HG03066 (cell line): ENCODE results near the gene TRMO.
"Not testable (repeated sequence)": the region's sequence is repeated elsewhere in the genome, so short reads cannot be mapped to it uniquely, and the experiment has no call there.

Source experiments
- ATAC-seq: cut with Tn5 transposase; IDR thresholded peaks from one replicate; pipeline ENCODE4 v1.9.1; 2021; ENCODE audit warnings: low read depth; ENCODE audit not compliant: unreplicated experiment

Gene TRMO

DNA sequence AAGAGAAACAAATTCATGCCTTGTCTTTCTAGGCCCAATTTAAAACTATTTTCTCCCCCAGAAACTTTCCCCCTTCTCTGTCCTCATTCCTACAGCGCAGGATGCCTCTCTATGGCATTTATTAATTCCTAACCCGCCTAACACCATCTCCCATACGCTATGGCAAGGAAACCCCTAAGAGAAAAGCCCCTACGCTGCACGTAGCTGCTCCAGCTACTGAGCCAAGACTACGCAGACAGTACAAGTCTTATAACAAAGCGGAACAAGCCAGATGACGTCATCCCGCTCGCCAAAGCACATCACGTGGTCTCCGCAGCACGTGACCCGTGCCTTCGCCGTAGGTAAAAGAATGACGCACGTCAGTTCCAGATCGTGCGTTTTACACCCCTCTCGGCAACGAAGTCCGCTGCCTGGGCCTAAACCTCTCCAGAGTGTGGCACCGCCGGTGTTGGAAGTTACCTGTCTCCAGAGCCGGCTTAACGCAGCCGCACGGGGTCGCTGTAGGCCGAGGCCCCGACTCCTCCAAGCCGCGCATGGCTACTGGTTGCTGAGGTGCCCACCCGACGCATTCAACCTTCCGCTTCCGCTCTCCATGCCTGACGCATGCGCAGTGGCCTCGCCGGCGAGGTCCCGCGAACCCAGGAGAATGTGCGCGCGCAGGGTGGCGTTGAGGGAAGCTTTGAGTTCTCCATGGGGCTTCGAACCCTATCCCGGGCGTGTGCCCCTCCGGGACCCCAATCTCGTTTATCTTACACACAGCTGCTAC lies at the start of gene TRMO:
TRMO (minus strand) TSS at position 542 of the 766 bp plus-strand sequence; CDS start at position 535, 7 bp downstream.
- ATAC-seq: peak; percentile 79

DNA sequence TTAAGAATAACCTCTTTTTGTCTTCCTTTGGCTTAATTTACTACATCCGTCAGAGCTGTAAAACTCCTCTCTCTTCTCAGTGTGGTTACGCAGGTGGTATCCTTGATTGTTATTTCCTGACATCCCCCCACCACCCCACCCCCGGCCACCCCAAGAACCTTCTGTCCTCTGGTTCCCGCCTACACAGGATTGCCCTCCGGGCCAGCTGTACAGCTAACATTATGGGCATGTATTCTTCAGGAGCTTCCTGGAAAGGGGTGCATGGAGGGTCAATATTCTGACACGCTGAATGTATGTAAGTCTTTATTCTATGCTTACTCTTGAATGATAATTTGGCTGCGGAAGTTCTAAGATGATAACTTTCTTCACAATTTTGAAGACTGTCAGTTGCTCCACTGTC lies 47.9 kb upstream of the TRMO start:
- ATAC-seq: no peak

DNA sequence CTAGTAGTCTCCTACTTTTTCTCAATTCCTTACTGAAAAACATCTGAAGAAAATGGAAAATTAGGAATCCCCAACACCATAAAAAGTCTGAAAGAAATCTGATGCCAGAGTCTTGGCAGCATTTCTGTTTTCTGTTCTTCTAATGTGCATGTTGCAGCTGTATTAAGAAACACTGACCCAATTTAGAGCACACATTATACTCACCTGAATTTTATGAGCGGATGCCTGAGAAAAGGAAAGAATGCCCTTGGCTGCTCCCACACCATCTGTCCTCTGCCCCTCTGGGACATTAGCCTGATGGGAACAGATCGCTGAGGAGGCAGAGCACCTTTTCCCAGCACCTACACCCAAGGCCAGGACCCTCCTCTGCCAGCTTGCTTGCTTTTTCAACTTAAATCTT lies 46.7 kb upstream of the TRMO start:
- no peak for ATAC-seq

DNA sequence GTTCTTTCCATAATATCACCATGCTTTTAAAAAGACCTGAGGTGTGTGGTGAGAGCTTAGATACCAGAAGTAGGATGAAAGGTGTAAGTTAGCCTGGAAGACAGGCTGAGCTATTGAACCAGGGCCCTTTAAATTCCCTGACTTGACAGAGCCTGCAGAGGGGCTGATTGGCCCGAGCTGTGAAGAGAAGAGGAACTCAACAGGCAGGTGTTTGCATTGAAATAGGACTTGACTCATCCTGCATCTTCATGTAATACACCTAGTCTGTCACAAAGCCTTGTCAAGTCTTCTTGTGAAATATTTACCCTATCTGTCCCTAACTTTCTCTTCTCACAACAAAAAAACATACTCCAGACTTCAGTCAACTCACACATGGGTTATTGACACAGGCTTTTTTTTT lies 44.2 kb upstream of the TRMO start:
- ATAC-seq: no peak

DNA sequence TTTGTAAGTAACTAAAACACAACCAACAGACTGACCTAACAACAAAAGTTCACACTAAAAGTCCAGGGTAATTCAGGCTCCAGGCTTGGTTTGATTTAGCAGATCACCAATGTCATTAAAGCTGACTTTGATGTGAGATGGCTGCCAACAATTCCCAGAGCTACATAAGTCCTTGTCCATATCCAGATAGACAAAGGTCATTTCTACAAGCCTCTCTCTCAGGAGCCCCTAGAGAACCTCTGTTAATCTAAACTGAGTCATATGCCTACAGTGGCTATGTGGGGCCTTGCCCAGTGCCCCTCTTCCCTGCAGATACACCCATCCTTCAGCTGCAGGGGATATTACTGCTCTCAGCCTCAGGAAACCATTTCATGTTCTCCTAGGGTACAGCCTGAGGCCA lies 42.6 kb upstream of the TRMO start:
- ATAC-seq: no peak

- no peak for ATAC-seq
These were observed 40.9 kb upstream of the TRMO start for GRCh38 chr9:97963232-97963631.

DNA sequence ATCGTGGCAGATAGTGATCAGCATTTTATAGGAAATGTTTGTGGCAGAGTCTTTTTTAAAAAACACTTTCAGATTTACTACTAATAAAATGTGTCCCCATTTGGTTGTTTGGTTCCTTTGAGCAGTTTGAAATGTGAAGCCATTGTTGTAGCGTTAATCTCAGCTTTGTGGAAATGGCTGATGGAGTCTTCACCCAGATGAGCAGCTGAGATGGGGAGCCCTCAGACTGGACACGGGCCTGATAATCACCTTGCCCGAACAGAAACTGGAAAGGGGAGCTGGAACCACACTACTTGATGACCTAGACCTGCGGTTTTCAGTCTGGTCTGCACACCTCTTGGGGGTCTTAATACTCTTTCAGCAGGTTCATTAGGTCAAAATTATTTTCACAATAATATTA lies 40.3 kb upstream of the TRMO start:
- ATAC-seq: no peak

DNA sequence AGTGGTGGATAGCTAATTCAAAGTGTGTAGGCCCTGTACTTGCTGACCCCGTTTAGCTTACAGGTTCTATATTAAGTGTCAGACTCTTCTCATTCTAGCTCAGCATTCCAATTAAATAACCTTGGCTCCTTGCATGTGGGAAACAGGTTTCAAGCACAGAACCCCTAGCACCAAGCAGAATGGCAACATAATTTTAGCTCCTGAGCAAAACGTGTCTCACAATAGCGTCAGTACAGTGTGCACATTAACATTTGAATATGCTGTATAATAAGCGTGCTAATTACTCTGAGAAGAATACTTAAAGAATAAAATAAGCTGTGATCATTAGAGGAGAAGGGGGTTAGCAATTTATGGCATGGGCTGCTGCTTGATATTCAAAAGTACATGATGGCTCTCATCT lies 39.8 kb upstream of the TRMO start:
- no peak for ATAC-seq

- no peak for ATAC-seq
These were observed 39.1 kb upstream of the TRMO start for GRCh38 chr9:97961361-97961760.

GRCh38 chr9:97960678-97961328 lies 38.5 kb upstream of the TRMO start:
- ATAC-seq: not testable (repeated sequence)

- ATAC-seq: no peak
These were observed 37.3 kb upstream of the TRMO start for GRCh38 chr9:97959585-97959984.

DNA sequence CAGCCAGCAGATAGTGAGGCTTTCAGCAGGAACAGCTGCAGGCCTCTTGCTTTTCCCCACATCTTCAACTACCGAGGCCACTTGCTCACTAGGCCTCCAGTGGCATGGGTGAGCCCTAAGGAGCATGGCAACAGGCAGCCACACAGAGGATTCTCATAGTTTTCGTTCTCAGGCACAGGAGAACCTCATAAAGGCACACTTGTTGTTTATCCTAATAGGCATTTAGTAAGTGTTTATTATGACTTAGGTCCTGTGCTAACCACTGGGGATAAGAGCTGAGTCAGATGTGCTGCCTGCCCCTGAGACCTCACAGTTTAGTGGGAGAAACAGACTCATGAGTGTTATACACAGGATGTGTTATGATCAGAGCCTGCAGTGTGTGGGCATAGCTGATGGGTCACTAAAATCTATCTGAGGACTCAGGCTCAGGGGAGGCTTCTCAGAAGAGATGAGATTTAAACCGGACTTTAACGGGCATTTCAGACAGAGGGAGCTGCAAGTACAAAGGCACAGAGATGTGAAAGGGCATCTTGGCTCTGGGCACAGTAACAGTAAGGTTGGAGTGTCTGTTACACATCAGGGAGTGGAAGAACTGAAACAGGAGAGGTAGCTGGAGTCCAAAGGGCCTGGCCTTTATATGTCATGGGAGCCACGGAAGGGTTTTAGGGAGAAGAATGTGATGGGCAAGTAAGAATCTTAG lies 36.7 kb upstream of the TRMO start:
- no peak for ATAC-seq

GRCh38 chr9:97956331-97956730 lies 34.0 kb upstream of the TRMO start:
- ATAC-seq: no peak

GRCh38 chr9:97954550-97954989 lies 32.3 kb upstream of the TRMO start:
- ATAC-seq: no peak

GRCh38 chr9:97950873-97951272 lies 28.6 kb upstream of the TRMO start:
- not testable (repeated sequence) for ATAC-seq

DNA sequence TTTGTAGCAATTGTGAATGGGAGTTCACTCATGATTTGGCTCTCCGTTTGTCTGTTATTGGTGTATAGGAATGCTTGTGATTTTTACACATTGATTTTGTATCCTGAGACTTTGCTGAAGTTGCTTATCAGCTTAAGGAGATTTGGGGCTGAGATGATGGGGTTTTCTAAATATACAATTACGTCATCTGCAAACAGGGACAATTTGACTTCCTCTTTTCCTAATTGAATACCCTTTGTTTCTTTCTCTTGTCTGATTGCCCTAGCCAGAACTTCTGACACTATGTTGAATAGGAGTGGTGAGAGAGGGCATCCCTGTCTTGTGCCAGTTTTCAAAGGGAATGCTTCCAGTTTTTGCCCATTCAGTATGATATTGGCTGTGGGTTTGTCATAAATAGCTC lies 24.8 kb upstream of the TRMO start:
- not testable (repeated sequence) for ATAC-seq

DNA sequence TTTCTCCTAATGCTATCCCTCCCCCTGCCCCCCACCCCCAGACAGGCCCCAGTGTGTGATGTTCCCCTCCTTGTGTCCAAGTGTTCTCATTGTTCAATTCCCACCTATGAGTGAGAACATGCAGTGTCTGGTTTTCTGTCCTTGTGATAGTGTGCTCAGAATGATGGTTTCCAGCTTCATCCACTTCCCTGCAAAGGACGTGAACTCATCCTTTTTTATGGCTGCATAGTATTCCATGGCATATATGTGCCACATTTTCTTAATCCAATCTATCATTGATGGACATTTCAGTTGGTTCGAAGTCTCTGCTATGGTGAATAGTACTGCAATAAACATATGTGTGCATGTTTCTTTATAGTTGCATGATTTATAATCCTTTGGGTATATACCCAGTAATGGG lies 23.2 kb upstream of the TRMO start:
- not testable (repeated sequence) for ATAC-seq

- ATAC-seq: no peak
These were observed 22.3 kb upstream of the TRMO start for GRCh38 chr9:97944612-97945011.

GRCh38 chr9:97943308-97943855 lies 21.1 kb upstream of the TRMO start:
- ATAC-seq: no peak

DNA sequence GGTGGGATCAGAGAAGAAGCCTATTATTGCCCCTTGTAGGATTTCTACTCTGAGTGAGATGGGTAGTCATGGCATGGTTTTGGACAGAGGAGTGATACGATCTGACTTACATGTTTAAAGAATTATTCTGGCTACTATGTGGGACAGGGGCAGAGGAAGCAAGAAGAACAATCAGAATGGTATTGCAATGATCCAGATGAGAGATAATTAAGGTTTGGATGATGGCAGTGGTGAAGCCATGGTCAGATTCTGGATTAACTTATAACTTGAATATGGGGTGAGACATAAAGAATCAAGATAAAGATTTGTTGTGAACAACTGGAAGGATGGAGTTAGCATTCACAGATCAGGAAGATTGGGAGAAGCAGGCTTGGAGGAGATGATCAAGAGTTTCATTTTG lies 19.0 kb upstream of the TRMO start:
- no peak for ATAC-seq

GRCh38 chr9:97940741-97941140 lies 18.4 kb upstream of the TRMO start:
- ATAC-seq: no peak
